ENCODE data around the gene TCF7L1. TPM values are rescaled to one million over a fixed set of nuclear protein-coding genes. Genes with fewer than 3 reads are reported as not detected.

Gene TCF7L1
- total RNA-seq, 1 experiment from 2014 or later, result 1.1 TPM

DNA sequence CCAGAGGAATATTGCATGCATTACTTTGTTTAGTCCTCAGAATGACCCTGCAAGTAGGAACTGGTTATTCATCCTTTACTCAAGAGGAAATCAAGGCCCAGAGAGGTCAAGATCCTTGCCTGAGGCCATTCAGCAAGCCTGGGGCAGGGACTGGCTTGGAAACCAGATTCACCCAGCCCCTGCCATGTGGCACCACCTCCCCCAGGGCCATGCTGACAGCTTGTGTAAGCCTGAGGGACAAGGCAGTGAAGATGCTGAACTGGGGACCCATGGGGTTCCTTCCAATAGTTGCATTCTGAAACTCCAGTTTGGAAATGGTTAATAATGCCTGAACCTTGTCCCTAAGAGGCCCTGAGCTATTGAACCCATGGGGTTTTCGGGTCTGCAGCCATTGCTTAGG lies 24.2 kb downstream of the TCF7L1 start:
- Mint-ChIP-seq H3K4me1 (ENCODE audit: insufficient read depth, unreplicated experiment) (no peaks in the 10 kb centered on the region), H3K4me3 (ENCODE audit: unreplicated experiment) (no peak overlapping the region), H3K27me3 (ENCODE audit: insufficient read depth, unreplicated experiment) (no peaks in the 10 kb centered on the region), H3K36me3 (ENCODE audit: insufficient read depth, unreplicated experiment) (no peaks in the 10 kb centered on the region), H3K9me3 (ENCODE audit: unreplicated experiment) (no peaks in the 10 kb centered on the region), H3K27ac (ENCODE audit: low read depth, unreplicated experiment) (no peak overlapping the region)
- DNase-seq (ENCODE audit: unreplicated experiment), result no peak
- POLR2A ChIA-PET, result interaction anchor here (0.6 kb wide), 1 partner anchor 33 kb away, joined by 3 read pairs; no protein-coding TSS in a partner anchor
- intact Hi-C loops (cut with micrococcal nuclease), result no loop called here
- TF ChIP-seq, protein P1, sequence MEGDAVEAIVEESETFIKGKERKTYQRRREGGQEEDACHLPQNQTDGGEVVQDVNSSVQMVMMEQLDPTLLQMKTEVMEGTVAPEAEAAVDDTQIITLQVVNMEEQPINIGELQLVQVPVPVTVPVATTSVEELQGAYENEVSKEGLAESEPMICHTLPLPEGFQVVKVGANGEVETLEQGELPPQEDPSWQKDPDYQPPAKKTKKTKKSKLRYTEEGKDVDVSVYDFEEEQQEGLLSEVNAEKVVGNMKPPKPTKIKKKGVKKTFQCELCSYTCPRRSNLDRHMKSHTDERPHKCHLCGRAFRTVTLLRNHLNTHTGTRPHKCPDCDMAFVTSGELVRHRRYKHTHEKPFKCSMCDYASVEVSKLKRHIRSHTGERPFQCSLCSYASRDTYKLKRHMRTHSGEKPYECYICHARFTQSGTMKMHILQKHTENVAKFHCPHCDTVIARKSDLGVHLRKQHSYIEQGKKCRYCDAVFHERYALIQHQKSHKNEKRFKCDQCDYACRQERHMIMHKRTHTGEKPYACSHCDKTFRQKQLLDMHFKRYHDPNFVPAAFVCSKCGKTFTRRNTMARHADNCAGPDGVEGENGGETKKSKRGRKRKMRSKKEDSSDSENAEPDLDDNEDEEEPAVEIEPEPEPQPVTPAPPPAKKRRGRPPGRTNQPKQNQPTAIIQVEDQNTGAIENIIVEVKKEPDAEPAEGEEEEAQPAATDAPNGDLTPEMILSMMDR (IDR thresholded peaks at IDR 0.05; ENCODE audit: unreplicated experiment), result no peak
- BruUV-seq (replicated peaks), result no TSS peak
- CTCF ChIA-PET, result interaction anchor here (1.6 kb wide), 1 partner anchor 91 kb away, joined by 5 read pairs; no protein-coding TSS in a partner anchor

DNA sequence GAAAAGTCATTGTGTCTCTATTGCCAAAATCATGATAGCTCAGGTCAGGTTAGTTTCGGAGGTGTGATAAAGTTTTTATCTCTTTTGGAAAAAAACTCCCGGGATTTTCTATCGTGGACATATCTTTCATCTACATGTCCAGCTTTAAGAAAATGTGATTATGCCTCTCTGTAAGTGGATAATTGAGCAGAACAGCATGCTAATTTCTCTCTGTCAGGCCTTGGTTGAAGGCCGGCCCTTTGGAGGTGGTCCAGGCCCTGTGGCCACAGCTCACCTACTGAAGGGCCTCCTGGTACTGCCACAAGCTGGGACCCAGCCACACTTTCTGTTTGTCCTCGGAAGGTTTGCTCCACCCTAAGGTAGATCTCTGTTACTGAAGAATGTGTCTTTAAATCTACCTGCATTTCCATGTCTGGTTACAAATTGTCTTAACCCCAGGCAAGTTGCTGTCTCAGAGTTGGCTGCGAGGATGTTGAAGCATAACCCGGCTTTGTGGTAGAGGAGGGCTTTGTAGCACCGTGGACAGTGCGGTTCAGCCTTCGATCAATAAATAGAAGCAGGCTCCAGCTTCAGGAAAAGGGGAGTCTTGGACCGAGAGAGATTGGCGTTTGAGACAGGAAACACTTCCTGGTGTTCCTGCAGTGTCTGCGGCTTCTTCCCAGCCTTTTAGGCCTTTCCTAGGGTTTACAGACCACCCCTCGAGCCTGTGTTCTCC lies 25.5 kb downstream of the TCF7L1 start:
- intact Hi-C loops (cut with micrococcal nuclease), result no loop called here
- CTCF ChIA-PET, result interaction anchor here (0.9 to 1.6 kb wide), 2 partner anchors 92 to 107 kb away, joined by 4 to 5 read pairs; no protein-coding TSS in a partner anchor
- BruUV-seq (replicated peaks), result no TSS peak
- DNase-seq (ENCODE audit: unreplicated experiment), result no peak
- POLR2A ChIA-PET, result interaction anchor here (0.6 kb wide), 1 partner anchor 1185 kb away, joined by 3 read pairs; no protein-coding TSS in a partner anchor
- TF ChIP-seq, protein P1 (IDR thresholded peaks at IDR 0.05; ENCODE audit: unreplicated experiment), result no peak
- Mint-ChIP-seq H3K36me3 (ENCODE audit: insufficient read depth, unreplicated experiment) (no peaks in the 10 kb centered on the region), H3K4me1 (ENCODE audit: insufficient read depth, unreplicated experiment) (no peaks in the 10 kb centered on the region), H3K9me3 (ENCODE audit: unreplicated experiment) (no peaks in the 10 kb centered on the region), H3K27ac (ENCODE audit: low read depth, unreplicated experiment) (no peak overlapping the region), H3K27me3 (ENCODE audit: insufficient read depth, unreplicated experiment) (no peaks in the 10 kb centered on the region), H3K4me3 (ENCODE audit: unreplicated experiment) (no peak overlapping the region)

DNA sequence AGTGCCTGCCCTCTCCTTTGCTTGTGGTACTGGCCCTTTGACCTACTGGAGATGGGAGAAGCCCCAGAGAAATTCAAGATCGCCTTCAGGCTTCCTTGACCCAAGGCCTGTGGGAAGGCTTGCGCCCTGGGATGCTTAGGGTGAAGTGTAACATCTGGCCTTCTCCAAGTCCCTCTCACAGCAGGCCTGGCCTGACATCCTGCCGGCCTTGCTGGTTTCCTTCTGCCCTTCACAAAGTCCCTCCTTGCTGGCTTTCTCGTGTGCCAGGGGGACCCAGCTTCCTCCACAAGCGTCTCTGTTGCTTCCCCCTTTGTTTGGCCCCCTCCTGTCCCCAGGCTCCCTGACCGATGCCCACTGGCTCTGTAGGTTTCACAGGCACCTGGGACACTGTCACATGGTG lies 26.4 kb downstream of the TCF7L1 start:
- Mint-ChIP-seq H3K4me1 (ENCODE audit: insufficient read depth, unreplicated experiment) (no peaks in the 10 kb centered on the region), H3K4me3 (ENCODE audit: unreplicated experiment) (no peak overlapping the region), H3K9me3 (ENCODE audit: unreplicated experiment) (no peaks in the 10 kb centered on the region), H3K27ac (ENCODE audit: low read depth, unreplicated experiment) (no peak overlapping the region), H3K27me3 (ENCODE audit: insufficient read depth, unreplicated experiment) (no peaks in the 10 kb centered on the region), H3K36me3 (ENCODE audit: insufficient read depth, unreplicated experiment) (no peaks in the 10 kb centered on the region)
- ChIA-PET CTCF (no interaction called here), POLR2A (no interaction called here)
- intact Hi-C loops (cut with micrococcal nuclease), result no loop called here
- TF ChIP-seq, protein P1 (IDR thresholded peaks at IDR 0.05; ENCODE audit: unreplicated experiment), result no peak
- no TSS peak for BruUV-seq (replicated peaks)
- DNase-seq (ENCODE audit: unreplicated experiment), result no peak

DNA sequence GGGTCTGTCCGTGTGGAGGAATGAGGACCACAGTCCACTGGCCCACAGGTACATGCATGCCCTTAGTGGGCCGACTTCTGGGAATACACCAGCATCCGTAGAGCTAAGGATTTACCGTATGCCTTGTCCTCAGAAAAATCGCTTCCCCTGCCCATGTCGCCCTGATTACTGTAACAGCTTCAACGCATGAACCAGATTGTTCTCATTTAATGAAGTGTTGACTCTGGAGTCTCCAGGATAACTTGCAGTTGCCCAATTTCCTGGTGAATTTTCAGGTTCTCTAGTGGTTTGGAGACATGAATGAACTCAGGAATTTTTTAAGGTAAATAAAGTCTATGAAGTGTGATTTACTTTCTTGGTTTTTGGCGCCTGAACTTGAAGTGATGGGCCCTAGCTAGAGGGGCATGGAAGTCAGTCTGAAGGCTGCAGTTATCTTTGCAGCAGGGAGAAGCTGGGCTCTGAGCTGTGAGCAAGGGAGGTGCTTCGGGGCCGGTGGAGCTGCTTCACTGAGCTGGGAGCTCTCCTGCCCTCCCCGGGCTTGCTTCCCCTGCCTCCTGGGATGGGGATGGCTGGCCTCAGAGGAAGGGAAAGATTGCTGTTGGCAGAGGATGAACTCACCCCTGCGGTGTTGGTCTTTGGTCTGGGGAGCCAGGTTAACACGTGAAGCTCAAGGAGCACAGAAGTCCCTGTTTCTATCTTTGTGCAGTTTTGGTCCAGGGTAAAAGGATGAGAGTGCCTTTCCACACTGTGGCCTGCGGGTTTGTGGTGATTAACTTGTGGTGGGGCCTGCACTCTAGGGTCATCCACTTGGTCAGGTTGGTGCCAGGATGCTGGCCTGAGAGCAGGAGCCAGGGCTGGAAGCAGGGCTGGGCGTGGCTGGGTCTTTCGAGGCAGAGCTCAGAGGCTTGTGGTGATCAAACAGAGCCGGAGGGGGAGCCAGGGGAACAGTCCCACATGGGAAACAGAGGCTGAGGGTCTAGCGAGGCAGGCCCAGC lies 28.1 kb downstream of the TCF7L1 start:
- Mint-ChIP-seq H3K27ac (ENCODE audit: low read depth, unreplicated experiment) (no peak overlapping the region), H3K27me3 (ENCODE audit: insufficient read depth, unreplicated experiment) (no peaks in the 10 kb centered on the region), H3K4me3 (ENCODE audit: unreplicated experiment) (no peak overlapping the region), H3K4me1 (ENCODE audit: insufficient read depth, unreplicated experiment) (no peaks in the 10 kb centered on the region), H3K36me3 (ENCODE audit: insufficient read depth, unreplicated experiment) (no peaks in the 10 kb centered on the region), H3K9me3 (ENCODE audit: unreplicated experiment) (no peaks in the 10 kb centered on the region)
- DNase-seq (ENCODE audit: unreplicated experiment), result no peak
- no TSS peak for BruUV-seq (replicated peaks)
- CTCF ChIA-PET, result interaction anchor here (0.7 kb wide), 1 partner anchor 97 kb away, joined by 3 read pairs; no protein-coding TSS in a partner anchor
- TF ChIP-seq, protein P1 (IDR thresholded peaks at IDR 0.05; ENCODE audit: unreplicated experiment), result no peak
- intact Hi-C loops (cut with micrococcal nuclease), result no loop called here
- POLR2A ChIA-PET, result no interaction called here
